ENCODE measurements around the gene NDUFS6.
"Not testable (repeated sequence)": the region's sequence is repeated elsewhere in the genome, so short reads cannot be mapped to it uniquely, and the experiment has no call there.

Gene NDUFS6

GRCh38 chr5:1784197-1785050, 16.8 kb upstream of the NDUFS6 start:
- no peak for FAIRE-seq

DNA sequence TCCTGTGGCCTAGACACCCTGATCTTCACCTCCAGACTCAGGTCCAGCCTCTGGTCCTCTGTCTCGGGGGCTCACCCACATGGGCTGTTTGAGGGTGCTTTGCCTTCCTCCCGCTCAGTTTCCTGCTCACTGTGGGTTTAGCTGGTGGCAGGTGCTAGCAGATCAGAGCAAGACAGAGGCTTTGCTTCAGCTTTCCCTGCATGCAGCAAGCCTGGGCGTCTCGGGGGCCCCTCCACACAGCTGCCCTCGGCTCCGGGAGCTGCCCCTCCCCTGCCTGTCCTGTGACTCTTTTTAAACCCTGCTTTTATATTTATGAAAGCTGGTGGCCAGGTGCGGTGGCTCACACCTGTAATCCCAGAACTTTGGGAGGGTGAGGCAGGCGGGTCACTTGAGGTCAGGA, 16.1 kb upstream of the NDUFS6 start:
- FAIRE-seq: no peak

DNA sequence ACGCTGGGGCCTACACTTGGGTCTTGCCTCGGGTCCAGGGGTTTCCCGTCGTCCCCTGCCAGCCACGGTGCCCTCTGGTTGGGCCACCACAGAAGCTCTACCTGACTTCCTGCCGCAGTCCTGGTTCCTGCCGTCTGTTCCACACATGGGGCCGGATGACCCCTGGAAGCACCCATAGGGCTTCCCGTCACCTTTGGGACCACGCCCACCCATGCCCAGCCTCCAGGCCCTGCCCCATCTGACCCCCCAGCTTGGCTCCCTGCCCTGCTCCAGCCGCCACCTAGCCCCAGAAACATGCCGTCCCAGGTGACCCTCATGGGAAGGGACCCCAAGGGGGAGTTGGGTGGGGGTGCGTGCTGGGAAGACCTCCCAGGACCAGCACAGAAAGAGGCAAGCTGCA, 15.2 kb upstream of the NDUFS6 start:
- no peak for FAIRE-seq

- FAIRE-seq: no peak
These were observed 14.4 kb upstream of the NDUFS6 start for GRCh38 chr5:1786621-1787471.

GRCh38 chr5:1787472-1788047, 13.6 kb upstream of the NDUFS6 start:
- FAIRE-seq: no peak

DNA sequence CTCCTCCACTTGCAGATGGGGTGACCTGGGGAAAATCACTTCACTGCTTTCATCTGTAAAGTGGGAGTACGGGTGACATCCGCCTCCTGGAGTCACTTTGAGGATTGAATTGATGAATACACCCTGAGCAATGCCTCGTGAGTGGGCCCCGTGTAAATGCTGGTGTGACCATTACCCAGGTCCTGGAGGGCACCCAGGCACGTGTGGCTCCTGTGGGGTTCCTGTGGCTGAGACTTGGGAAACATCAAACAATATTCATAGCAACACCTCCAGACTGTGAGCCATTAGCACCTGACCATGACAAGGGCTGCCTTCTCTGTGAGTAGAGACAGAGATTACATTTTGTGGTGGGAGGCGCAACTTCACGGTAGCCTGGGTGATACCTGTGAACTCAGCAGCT, 13.0 kb upstream of the NDUFS6 start:
- FAIRE-seq: no peak

DNA sequence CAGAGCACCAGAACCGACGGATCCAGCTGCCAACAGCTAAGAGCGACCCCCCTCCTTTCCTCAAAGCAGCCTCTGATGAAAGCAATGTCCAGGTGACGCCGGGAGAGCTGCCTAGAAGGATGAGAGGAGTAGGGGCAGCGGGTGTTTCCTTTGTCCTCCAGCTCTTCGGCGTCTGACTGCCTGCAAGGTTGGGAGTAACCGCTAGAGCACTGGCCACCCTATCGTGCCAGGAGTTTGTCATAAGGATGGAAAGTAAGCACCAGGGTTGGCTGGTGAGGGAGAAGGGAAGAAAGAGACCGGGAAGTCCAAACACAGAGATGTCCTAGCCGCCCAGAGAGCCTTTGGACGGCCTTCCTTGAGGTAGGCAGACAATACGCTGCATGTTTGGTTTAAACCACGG, 12.4 kb upstream of the NDUFS6 start:
- no peak for FAIRE-seq

DNA sequence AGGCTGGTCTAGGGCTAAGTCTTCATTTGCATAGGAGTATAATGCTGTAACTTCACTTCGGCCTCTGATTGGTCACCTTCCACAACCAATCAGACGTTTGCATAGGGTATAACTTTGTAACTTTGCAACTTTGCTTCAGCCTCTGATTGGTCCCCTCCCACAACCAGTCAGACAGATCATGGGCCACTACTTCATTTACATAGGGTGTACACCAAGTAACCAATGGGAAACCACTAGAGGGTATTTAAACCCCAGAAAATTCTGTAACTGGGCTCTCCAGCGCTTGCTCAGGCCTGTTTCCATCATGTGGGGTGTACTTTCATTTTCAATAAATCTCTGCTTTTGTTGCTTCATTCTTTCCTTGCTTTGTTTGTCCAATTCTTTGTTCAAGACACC, 11.8 kb upstream of the NDUFS6 start:
- not testable (repeated sequence) for FAIRE-seq

DNA sequence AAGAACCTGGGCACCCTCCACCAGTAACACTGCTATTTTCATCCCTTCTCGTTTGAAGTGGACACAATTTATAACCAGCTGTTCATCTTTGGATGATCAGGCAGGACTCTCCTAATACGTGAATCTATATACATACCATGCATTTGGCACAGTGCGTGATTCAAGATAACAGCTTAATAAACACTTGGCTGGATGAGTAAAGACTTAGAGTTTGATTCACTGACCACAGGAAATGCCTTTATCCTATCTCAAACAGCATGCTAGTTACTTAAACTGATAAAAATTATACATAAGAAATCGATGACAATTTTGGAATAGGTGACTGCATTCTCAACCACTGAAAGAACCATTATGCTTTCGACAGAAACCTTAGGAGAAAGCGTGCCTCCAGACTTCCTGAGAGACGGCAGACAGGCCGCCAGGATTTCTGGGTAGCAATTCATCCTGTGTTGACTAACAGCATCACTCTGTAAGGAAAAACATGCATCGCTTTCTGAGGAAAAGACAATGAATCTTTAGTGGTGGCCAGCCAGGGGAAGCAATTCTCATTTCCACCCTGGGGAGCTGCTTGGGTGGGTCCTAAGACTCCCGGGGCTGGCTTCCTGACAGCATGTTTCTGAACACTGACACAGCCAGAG, 11.3 kb upstream of the NDUFS6 start:
- FAIRE-seq: no peak

DNA sequence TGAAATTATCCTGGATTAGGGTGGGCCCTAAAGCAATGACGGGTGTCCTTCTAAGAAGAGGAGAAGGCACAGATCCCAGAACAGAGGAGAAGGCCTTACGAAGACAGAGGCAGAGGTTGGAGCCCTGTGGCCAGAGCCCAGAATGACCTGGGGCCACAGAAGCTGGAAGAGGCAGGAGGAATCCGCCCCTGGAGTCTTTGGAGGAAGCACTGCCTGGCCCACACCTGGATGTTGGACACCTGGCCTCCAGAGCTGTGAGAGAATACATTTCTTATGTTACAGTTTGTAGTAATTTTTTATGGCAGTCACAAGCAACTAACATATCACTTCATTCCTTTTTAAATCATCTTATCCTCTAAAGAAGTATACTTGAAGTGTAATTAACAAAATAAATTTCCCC, 10.0 kb upstream of the NDUFS6 start:
- FAIRE-seq: no peak

GRCh38 chr5:1792842-1793266, 8.4 kb upstream of the NDUFS6 start:
- FAIRE-seq: no peak

DNA sequence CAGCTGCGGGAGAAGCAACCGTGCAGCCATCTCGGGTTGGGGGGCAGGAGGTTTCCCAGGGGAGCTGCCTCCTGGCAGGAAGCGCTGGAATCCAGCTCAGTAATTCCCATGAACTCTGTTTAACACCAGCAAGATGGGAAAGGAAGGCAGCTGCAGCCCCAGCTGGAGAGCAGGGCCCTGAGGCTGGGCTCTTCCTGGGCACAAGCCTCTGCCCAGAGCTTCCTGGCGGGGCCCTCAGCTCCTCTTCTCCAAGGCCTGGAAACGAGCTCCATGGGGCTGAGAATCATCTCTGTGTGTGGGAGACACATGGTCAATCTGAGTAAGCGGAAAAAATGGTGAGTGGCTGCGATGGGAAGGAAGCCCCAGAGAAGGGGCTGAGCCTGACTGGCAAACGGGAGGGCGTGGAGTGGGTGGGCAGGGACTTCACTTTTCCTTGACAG, 7.9 kb upstream of the NDUFS6 start:
- no peak for FAIRE-seq

DNA sequence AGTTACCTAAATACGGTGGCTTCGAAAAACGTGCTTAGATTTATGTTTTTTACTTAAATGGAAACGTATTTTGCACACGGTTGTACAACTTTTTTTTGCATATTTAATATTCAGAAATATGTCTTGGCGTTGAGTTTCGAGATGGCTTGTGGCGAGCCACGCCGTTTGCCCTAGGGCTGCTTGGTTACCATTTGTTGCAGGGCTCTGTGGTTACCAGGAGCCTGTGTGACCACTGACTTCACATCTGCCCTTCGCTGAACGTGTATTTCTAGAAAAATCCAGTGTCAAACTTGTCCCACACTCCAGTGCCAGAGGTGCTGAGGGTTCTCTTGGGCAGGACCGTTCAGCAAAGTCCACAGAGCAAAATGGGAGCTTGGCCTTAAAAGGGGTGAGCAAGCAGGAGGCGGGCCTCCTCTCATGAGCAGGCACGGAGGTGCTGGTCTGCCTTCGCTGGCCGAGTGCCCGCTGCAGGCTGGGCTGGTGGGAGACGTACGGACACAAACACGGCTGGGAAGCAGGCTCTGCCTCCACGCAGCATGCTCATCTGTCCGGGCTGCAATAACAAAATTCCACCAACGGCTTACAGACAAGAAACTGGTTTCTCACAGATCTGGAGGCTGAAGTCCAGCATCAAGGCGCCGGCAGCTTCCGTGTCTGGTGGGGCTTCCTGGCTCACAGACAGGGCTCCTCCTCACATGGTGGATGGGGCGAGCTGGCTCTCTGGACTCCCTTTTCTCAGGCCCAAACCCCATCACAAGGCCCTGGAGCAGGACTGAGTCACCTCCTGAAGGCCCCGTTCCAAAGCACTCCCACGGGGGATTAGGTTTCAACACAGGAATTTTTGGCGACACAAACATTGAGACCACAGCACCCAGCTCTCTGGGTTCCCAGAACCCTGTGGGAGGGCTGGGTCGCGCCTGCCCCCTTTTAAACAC, 7.0 kb upstream of the NDUFS6 start:
- FAIRE-seq: no peak

DNA sequence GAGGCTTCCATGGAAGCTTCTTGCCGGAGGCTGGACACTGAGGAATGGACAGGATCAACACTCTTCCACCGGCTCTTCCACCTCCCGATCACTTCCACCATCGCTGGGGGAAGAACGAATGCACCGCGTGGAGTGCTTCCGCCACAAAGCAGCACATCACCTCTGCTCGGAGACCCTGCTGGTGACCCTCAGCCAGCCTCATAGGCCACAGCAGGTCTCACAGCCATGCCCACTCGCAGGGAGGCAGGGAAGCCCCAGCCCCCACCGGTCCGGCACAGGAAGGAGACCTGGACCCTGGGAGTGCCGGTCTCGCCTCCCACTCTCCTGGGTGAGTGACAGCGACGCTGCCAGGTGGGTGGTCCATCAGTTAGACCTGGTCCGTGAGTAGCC, 6.3 kb upstream of the NDUFS6 start:
- FAIRE-seq: no peak

GRCh38 chr5:1795506-1795905, 5.7 kb upstream of the NDUFS6 start:
- no peak for FAIRE-seq

DNA sequence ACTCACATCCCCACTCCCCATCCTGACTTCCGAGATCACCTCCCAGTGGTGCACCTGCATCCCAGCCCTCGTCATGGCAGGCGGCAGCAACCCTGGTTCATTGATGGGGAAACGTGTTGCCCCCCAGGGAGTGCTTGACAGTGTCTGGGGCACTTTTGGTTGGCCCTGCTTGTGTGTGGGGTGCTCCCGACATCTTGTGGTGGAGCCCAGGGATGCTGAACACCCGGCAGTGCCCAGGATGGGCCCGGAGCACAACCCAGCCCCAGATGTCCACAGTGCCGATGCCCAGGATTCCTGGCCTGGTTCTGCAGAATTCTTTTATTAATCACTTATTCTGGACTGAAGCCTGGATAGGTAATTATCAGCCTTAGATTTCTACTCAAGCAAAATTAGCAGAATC, 5.3 kb upstream of the NDUFS6 start:
- no peak for FAIRE-seq

DNA sequence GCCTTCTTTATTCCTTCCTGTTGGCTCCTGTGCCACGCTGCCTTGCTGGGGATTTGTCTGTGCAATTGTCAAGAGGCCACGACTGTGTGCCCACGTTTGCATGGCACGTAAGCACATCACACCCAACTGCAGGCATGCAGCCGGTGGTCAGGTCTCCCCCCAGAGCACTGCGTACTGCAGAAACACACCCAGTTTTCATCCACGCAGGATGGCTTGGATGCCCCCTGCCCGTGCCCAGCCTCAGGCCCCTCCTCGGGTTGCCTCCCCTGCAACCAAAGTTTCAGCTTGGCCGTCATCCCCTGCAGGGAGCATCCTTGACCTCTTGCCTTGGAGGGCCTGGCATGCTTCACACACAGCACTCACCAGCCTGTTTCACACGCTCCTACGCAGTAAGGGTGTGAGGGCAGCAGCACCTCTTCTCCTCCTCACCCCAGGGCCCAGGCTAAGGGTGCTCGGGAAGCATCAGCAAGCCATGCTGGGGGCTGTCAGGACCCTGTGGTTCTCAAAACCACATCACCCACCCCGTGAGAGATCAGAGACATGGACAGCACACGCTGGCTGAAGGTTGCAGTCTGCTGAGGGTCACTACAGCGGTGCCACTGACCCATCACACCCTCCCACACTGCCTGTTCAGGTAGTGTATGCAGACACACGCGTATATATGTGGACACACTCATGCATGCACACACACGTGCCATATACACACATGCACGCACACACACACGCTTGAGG, 4.7 kb upstream of the NDUFS6 start:
- no peak for FAIRE-seq

- FAIRE-seq: no peak
These were observed 4.0 kb upstream of the NDUFS6 start for GRCh38 chr5:1797103-1797800.

- no peak for FAIRE-seq
These were observed 3.4 kb upstream of the NDUFS6 start for GRCh38 chr5:1797855-1798254.

DNA sequence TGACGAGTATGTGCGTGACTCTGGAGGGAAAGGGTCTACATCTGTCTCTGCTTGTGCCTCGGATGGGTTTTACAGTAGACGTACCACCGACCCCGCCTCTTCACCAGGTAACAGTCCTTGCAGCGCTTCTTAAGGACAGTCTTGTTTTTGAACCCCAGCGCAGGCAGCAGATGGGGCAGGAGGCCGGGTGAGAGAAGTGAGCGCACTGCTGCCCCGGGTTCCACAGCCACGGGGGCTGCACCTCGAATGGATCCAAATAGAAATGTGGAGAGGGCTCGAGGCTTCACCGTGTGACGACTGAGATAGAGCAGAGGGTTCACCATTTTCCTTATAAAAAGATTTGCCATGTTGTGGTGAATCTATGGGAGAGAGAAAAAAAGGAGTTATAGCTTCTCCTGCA, 2.6 kb upstream of the NDUFS6 start:
- not testable (repeated sequence) for FAIRE-seq
